Neural cell (in vitro differentiated cells): ENCODE measurements around the gene SLC6A6.

ENCODE experiments used
- CTCF ChIP-seq: fragments of 450-650 bp; IDR thresholded peaks from 2 replicates; pipeline ENCODE4 v1.5.1; 2014; ENCODE audit warnings: antibody characterized with exemption, mild to moderate bottlenecking, moderate library complexity; ENCODE audit not compliant: poor library complexity, severe bottlenecking
- EP300 ChIP-seq: fragments of 450-650 bp; conservative IDR thresholded peaks from 2 replicates; pipeline ENCODE4 v1.6.1; 2014; ENCODE audit warnings: antibody characterized with exemption, mild to moderate bottlenecking, moderate library complexity; ENCODE audit not compliant: poor library complexity, severe bottlenecking
- EZH2 ChIP-seq: fragments of 200-600, 300-800 bp; shearing (Covaris generic), sonication (generic); IDR thresholded peaks from 2 replicates; pipeline ENCODE4 v1.6.1; 2014; ENCODE audit warnings: antibody characterized with exemption, low read length, borderline replicate concordance, mild to moderate bottlenecking; ENCODE audit not compliant: insufficient read depth, poor library complexity, severe bottlenecking
- POLR2AphosphoS5 ChIP-seq: IDR thresholded peaks from 2 replicates; pipeline ENCODE4 v1.6.1; 2012
- RAD21 ChIP-seq: fragments of 450-650 bp; conservative IDR thresholded peaks from 2 replicates; pipeline ENCODE4 v1.6.1; 2014; ENCODE audit warnings: antibody characterized with exemption, mild to moderate bottlenecking, moderate library complexity
- SMC3 ChIP-seq: fragments of 450-650 bp; conservative IDR thresholded peaks from 2 replicates; pipeline ENCODE4 v1.6.1; 2014; ENCODE audit warnings: antibody characterized with exemption, mild to moderate bottlenecking, moderate library complexity; ENCODE audit not compliant: poor library complexity
- TAF1 ChIP-seq: IDR thresholded peaks from 2 replicates; pipeline ENCODE4 v1.6.1; 2012; ENCODE audit warnings: low read depth

- TF ChIP-seq EZH2 = no peak
- TF ChIP-seq POLR2AphosphoS5 = no peak
- no peak for TF ChIP-seq CTCF
- no peak for TF ChIP-seq TAF1
- no peak for TF ChIP-seq RAD21
- TF ChIP-seq SMC3 = no peak
- no peak for TF ChIP-seq EP300
These were observed 43.8 kb upstream of the SLC6A6 start for GRCh38 chr3:14358426-14359211.
